Measurements from ENCODE around the gene ZNF583.

ZNF583 gene

DNA sequence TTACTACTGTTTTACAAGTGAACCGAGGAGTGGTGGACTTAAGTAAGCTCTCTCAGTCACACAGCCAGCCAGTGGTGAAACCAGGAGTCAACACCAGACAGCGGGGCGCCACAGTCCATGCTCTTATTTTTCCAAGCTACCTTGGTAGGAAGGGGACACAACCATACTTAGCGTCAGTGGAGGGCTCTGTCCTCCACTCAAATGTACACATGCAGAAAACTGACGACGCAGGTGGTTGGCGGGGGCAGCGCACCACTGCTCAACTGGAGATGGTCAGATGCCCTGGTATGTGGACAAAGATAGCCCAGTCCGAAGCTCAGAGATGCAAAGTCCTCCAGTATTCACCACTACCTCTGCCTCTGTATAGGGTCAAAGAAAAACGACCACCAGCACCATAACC, 72.0 kb downstream of the ZNF583 start:
- DNase-seq, result no peak
